OCI-LY1 (cell line): Measurements from ENCODE around the gene TRIO.

Experiments used
- H2AFZ ChIP-seq: fragments of 200-600 bp; sonication (generic), shearing (Covaris generic); 2 replicates; pipeline ENCODE4 v1.6.0; 2014; ENCODE audit warnings: antibody characterized with exemption, mild to moderate bottlenecking, low read length
- H3F3A ChIP-seq: fragments of 200-600 bp; sonication (generic), shearing (Covaris generic); 2 replicates; pipeline ENCODE4 v1.6.0; 2014; ENCODE audit warnings: mild to moderate bottlenecking, antibody characterized with exemption, low read length, moderate library complexity; ENCODE audit not compliant: insufficient read depth
- H3K27ac ChIP-seq: fragments of 200-600 bp; sonication (generic); 2 replicates; pipeline ENCODE4 v1.5.1; 2014; ENCODE audit warnings: low read length, mixed run types, mild to moderate bottlenecking, low read depth; ENCODE audit not compliant: poor library complexity, severe bottlenecking
- H3K27me3 ChIP-seq: fragments of 200-600 bp; sonication (generic); 2 replicates; pipeline ENCODE4 v1.6.0; 2014; ENCODE audit warnings: antibody characterized with exemption, mild to moderate bottlenecking, low read length, moderate library complexity; ENCODE audit not compliant: insufficient read depth
- H3K36me3 ChIP-seq: fragments of 200-600 bp; sonication (generic); 2 replicates; pipeline ENCODE4 v1.6.1; 2014; ENCODE audit warnings: mild to moderate bottlenecking, antibody characterized with exemption, low read length, moderate library complexity, mixed read lengths; ENCODE audit not compliant: insufficient read depth
- H3K4me1 ChIP-seq: fragments of 200-600 bp; sonication (generic); 2 replicates; pipeline ENCODE4 v1.5.1; 2014; ENCODE audit warnings: mild to moderate bottlenecking, low read length, moderate library complexity; ENCODE audit not compliant: insufficient read depth, severe bottlenecking
- H3K4me2 ChIP-seq: fragments of 200-600 bp; sonication (generic), shearing (Covaris generic); 2 replicates; pipeline ENCODE4 v1.6.1; 2014; ENCODE audit warnings: low read length
- H3K4me3 ChIP-seq: fragments of 200-600 bp; sonication (generic); 2 replicates; pipeline ENCODE4 v1.5.1; 2014; ENCODE audit warnings: low read length, low read depth, mild to moderate bottlenecking, mixed read lengths; ENCODE audit not compliant: poor library complexity, severe bottlenecking
- H3K79me2 ChIP-seq: fragments of 200-600 bp; shearing (Covaris generic); 2 replicates; pipeline ENCODE4 v1.6.1; 2016; ENCODE audit warnings: mixed run types, low read length, mixed read lengths; ENCODE audit not compliant: insufficient read depth
- H3K9ac ChIP-seq: fragments of 200-600 bp; sonication (generic), shearing (Covaris generic); 2 replicates; pipeline ENCODE4 v1.6.1; 2014; ENCODE audit warnings: mild to moderate bottlenecking, low read length, mixed read lengths
- H3K9me2 ChIP-seq: fragments of 200-600 bp; sonication (generic), shearing (Covaris generic); 2 replicates; pipeline ENCODE4 v1.6.1; 2014; ENCODE audit warnings: low read depth, mild to moderate bottlenecking, low read length, mixed read lengths
- H3K9me3 ChIP-seq: fragments of 200-600 bp; shearing (Covaris generic); 2 replicates; pipeline ENCODE4 v1.6.1; 2014; ENCODE audit warnings: low read length, mixed read lengths
- H4K20me1 ChIP-seq: fragments of 200-600 bp; sonication (generic), shearing (Covaris generic); 2 replicates; pipeline ENCODE4 v1.6.0; 2016; ENCODE audit warnings: mild to moderate bottlenecking, low read length; ENCODE audit not compliant: insufficient read depth
- CTCF ChIP-seq: fragments of 200-600 bp; sonication (generic), shearing (Covaris generic); IDR thresholded peaks from 2 replicates; pipeline ENCODE4 v1.5.1; 2017; ENCODE audit warnings: mild to moderate bottlenecking, antibody characterized with exemption, low read length, moderate library complexity, mixed read lengths
- EZH2 ChIP-seq: fragments of 200-600 bp; sonication (generic), shearing (Covaris generic); IDR thresholded peaks from 2 replicates; pipeline ENCODE4 v1.8.0; 2017; ENCODE audit warnings: borderline replicate concordance, mixed run types, mild to moderate bottlenecking, antibody characterized with exemption, low read length, moderate library complexity, mixed read lengths

The TRIO gene

GRCh38 chr5:14237317-14238086 is 94.4 kb downstream of the TRIO start:
- Histone ChIP-seq H3K4me3 (no peak overlapping the region), H3K4me1 (no peaks in the 10 kb centered on the region), H3K79me2 (no peaks in the 10 kb centered on the region), H2AFZ (no peak overlapping the region), H3K9me2 (no peaks in the 10 kb centered on the region), H3K36me3 (no peaks in the 10 kb centered on the region), H3K9me3 (no peaks in the 10 kb centered on the region), H4K20me1 (no peaks in the 10 kb centered on the region), H3K4me2 (no peak overlapping the region), H3K9ac (no peak overlapping the region), H3K27ac (no peak overlapping the region), H3K27me3 (no peaks in the 10 kb centered on the region), H3F3A (no peaks in the 10 kb centered on the region)
- no peak for TF ChIP-seq CTCF
- no peak for TF ChIP-seq EZH2

GRCh38 chr5:14238272-14238671 is 95.1 kb downstream of the TRIO start:
- Histone ChIP-seq H2AFZ (no peak overlapping the region), H3K4me3 (no peak overlapping the region), H3K4me2 (no peak overlapping the region), H3K9me3 (no peaks in the 10 kb centered on the region), H4K20me1 (no peaks in the 10 kb centered on the region), H3K36me3 (no peaks in the 10 kb centered on the region), H3K79me2 (no peaks in the 10 kb centered on the region), H3K27me3 (no peaks in the 10 kb centered on the region), H3K9ac (no peak overlapping the region), H3K4me1 (no peaks in the 10 kb centered on the region), H3K9me2 (no peaks in the 10 kb centered on the region), H3F3A (no peaks in the 10 kb centered on the region), H3K27ac (no peak overlapping the region)
- TF ChIP-seq EZH2 (no peak), CTCF (no peak)

DNA sequence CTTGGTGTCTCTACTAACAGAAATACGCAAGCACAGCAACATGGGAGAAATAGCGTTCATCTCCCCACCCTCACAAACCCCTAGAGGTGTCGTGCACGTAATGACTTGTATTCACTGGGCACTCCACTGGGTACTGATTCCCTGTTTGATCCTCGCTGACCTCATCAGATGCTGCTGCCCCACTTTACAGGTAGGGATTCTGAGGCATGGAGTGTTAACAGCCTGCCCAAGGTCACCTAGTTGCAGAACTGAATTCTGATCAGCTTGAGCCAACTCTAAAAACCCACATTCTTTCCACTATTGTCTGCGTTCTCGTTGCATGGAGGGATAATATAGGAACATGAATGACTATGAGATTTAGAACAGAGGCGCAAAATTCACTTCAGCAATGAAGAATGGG is 96.3 kb downstream of the TRIO start:
- H3K4me2 ChIP-seq, result no peak overlapping the region
- H4K20me1 ChIP-seq, result no peaks in the 10 kb centered on the region
- H3K27ac ChIP-seq, result no peak overlapping the region
- no peaks in the 10 kb centered on the region for H3F3A ChIP-seq
- no peaks in the 10 kb centered on the region for H3K36me3 ChIP-seq
- no peak overlapping the region for H3K9ac ChIP-seq
- no peak overlapping the region for H2AFZ ChIP-seq
- no peaks in the 10 kb centered on the region for H3K9me2 ChIP-seq
- no peaks in the 10 kb centered on the region for H3K79me2 ChIP-seq
- TF ChIP-seq CTCF (no peak), EZH2 (no peak)
- no peaks in the 10 kb centered on the region for H3K27me3 ChIP-seq
- H3K4me3 ChIP-seq, result no peak overlapping the region
- no peaks in the 10 kb centered on the region for H3K9me3 ChIP-seq
- no peaks in the 10 kb centered on the region for H3K4me1 ChIP-seq
